NB4 (cell line): Measurements from ENCODE around the gene OLFML2B.

Experiments
- CTCF ChIP-seq: IDR thresholded peaks from one replicate; pipeline ENCODE4 v1.5.1; 2012; ENCODE audit warnings: low read depth, low read length
- MAX ChIP-seq: IDR thresholded peaks from 2 replicates; pipeline ENCODE4 v1.6.1; 2011; ENCODE audit warnings: low read depth, low read length
- MYC ChIP-seq: IDR thresholded peaks from 2 replicates; pipeline ENCODE4 v1.6.1; 2011; ENCODE audit warnings: low read depth, low read length
- POLR2A ChIP-seq: IDR thresholded peaks from 2 replicates; pipeline ENCODE4 v1.6.1; 2011; ENCODE audit warnings: mild to moderate bottlenecking; ENCODE audit not compliant: insufficient read length; ENCODE audit errors: extremely low read depth

GRCh38 chr1:161981126-161981525, 42.5 kb downstream of the OLFML2B start:
- TF ChIP-seq CTCF = no peak
- no peak for TF ChIP-seq POLR2A
- no peak for TF ChIP-seq MAX
- no peak for TF ChIP-seq MYC
